Measurements from ENCODE around the gene MGRN1.

DNA sequence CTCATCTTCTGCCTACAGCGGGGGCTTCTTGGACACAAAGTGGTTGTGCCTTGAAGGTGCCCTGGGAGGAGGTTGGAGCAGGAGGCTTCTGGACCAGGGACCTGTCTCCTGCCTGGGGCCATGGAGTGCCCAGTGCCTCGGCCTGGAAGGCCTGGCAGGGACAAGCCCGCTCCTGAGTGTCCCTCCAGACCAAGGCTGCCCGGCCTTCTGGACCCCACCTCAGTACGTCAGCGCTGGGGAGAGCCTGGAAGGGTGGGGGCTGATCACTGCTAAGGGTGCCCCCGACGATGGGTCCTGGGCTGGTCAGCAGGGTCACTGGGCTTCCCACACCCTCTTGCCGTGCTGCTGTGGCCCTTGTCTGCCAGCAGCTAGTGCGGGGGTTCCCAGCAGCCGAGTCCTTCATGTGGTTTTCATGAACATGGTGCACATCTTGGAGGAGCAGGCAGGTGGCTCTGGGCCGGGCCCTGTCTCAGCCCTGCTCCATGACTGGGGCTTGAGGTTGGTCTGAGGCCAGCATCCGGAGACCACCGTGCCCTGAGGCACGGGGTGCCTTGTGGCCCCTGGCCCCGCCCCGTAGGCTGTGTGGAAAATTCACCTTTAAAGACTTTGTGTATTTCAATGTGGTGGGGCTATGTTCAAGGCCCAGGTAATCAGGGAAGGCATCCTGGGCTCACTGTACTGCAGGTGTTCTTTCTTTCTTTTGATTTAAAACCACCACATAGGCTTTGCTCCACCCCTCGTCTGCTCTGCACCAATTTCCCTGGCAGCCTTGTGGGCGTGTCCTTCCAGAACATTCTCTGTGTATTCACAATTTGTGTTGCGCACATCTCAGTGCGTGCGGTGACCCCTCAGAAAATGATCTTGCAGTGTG, 22.4 kb downstream of the MGRN1 start:
- TF ChIP-seq, protein P1, sequence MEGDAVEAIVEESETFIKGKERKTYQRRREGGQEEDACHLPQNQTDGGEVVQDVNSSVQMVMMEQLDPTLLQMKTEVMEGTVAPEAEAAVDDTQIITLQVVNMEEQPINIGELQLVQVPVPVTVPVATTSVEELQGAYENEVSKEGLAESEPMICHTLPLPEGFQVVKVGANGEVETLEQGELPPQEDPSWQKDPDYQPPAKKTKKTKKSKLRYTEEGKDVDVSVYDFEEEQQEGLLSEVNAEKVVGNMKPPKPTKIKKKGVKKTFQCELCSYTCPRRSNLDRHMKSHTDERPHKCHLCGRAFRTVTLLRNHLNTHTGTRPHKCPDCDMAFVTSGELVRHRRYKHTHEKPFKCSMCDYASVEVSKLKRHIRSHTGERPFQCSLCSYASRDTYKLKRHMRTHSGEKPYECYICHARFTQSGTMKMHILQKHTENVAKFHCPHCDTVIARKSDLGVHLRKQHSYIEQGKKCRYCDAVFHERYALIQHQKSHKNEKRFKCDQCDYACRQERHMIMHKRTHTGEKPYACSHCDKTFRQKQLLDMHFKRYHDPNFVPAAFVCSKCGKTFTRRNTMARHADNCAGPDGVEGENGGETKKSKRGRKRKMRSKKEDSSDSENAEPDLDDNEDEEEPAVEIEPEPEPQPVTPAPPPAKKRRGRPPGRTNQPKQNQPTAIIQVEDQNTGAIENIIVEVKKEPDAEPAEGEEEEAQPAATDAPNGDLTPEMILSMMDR (IDR thresholded peaks at IDR 0.05): no peak
- TF ChIP-seq EZH2 (IDR thresholded peaks at IDR 0.05; ENCODE audit: borderline replicate concordance, insufficient read depth, low read depth, low read length, poor library complexity, severe bottlenecking): no peak

Measured in B cell (primary cell).